CD4-positive, alpha-beta T cell treated with Interleukin-6 at 100 ng/mL for 8 hours (primary cell): ENCODE measurements around the gene PTGER1.

Experiments used
- DNase-seq: peaks from one replicate; pipeline ENCODE4 v3.0.0-alpha.2; 2020; ENCODE audit warnings: mixed read lengths, low spot score

Gene PTGER1

DNA sequence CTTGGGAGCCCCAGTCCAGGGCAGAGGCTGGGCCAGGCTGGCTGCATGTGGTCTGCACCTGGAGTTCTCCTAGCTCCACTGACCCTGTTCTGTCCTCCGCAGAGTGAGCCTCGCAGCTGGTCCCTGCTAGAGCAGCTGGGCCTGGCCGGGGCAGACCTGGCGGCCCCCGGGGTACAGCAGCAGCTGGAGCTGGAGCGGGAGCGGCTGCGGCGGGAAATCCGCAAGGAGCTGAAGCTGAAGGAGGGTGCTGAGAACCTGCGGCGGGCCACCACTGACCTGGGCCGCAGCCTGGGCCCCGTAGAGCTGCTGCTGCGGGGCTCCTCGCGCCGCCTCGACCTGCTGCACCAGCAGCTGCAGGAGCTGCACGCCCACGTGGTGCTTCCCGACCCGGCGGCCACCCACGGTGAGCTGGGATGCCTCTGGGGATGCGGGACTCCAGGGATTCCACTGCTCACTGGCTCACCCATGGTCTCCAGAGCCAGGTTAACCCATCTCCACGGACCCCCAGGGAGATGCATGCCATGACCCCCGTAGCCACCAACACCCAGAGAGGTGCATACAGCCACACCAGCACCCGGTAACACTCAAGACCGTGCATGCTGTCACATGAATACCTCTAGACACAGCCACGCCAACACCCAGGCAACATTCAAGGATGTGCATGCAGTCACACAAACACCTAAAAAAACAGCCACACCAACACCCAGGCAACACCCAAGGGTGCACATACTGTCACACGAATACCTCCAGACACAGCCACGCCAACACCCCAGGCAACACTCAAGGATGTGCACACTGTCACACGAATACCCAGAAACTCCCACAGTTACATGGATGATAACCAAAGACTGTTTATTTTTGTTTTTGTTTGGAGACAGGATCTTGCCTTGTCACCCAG, 33.9 kb downstream of the PTGER1 start:
- DNase-seq = no peak

DNA sequence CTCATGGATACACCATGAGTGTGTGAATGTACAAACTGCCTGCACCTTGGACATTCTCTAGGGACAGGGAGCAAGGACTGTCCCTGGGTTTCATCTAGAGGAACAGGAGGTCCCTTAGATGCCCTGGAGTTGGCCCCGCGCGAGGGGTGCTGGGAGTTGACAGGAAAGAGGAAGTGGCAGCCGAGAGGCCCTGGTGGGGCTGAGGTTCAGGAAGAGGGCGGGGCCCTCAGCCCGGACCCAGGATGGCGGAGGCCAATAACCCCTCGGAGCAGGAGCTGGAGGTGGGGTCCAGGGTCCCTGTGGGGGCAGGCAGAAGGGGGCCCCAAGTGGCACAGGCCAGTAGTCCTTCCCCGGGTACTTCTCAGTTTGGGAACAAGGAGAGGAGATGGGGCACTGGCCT, 35.1 kb downstream of the PTGER1 start:
- DNase-seq = peak; percentile 82

DNA sequence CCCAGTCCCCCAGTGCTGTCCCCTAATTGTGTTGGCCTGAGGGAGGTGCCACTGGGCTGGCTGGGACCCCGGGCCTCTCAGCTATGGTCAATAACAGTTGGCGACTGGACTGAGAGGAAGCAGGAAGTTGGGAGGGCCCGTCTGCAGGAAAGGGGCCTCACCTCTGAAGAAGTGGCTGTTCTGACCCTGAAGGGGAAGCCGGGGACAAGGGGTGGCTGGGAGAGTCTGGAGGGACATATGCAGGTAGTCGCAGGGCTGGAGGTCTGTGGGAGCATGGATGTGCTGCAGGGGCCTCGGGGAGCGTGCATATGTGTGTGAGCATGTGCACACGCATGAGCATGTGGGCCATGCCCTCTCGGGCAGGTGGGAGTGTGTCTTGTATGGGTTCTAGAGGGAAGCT, 36.1 kb downstream of the PTGER1 start:
- DNase-seq = no peak

- DNase-seq = no peak
Observed at GRCh38 chr19:14437578-14438140, 37.5 kb downstream of the PTGER1 start.

DNA sequence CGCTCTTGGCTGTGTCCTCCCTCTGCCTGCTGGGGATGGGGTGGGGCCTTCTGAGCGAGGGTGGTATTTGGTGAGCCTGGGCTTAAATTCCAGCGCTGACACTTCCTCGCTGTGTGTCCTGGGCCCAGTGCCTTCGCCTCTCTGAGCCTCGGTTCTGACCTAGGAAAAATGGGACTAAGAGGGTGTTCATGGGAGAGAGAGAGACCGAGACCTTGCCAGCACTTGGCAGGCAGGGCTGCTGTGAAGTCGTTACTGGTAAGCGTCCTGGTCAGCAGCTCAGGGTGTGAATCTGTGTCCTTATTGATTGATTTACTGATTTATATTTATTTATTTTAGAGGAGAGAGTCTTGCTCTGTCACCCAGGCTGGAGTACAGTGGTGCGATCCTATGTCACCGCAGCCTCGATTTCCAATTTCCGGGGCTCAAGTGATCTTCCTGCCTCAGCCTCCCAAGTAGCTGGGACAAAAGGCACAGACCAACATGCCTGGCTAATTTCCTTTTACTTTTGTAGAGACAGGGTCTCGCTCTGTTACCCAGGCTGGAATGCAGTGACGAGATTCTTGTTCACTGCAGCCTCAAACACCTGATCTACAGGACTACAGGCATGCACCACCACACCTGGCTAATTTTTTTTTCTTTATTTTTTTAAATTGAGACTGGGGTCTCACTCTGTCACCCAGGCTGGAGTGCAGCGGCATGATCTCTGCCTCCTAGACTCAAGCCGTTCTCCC, 39.7 kb downstream of the PTGER1 start:
- no peak for DNase-seq

DNA sequence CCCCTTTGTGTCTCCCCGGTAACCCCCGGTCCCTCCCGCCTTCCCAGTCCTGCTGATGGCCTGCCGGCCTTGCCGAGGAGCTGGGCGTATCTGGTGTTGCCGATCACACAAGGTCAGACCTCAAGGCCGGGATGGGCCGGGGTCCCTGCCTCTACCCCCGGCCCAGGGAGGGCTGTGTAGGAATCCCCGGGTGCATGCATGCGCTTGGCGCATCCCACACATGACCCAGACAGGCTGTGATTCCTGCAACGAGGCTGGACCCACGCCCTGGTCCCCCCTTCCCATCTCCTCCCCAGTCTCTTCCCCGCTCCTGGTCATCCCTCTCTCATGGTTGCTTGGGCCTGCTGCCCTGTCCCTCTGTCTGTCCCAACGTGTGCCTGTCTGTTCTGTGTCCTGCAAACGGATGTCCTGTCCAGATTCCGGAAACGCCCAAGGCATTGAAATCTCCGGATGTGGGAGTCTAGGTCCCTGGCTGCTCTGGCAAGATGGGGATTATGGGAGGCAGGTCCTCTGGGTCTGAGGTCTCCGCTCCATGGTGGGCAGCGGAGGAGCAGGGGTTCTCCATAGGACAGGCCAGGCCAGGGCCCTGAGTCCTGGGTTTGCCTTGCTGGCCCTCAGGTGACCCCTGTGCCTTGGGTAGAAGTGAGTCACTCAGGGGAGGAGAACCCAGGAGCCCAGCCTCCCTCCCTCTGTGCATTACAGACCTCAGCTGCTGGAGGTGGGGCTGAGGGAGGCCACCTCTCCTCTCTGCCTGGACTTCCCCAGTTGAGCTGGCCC, 40.4 kb downstream of the PTGER1 start:
- peak; percentile 16 for DNase-seq

DNA sequence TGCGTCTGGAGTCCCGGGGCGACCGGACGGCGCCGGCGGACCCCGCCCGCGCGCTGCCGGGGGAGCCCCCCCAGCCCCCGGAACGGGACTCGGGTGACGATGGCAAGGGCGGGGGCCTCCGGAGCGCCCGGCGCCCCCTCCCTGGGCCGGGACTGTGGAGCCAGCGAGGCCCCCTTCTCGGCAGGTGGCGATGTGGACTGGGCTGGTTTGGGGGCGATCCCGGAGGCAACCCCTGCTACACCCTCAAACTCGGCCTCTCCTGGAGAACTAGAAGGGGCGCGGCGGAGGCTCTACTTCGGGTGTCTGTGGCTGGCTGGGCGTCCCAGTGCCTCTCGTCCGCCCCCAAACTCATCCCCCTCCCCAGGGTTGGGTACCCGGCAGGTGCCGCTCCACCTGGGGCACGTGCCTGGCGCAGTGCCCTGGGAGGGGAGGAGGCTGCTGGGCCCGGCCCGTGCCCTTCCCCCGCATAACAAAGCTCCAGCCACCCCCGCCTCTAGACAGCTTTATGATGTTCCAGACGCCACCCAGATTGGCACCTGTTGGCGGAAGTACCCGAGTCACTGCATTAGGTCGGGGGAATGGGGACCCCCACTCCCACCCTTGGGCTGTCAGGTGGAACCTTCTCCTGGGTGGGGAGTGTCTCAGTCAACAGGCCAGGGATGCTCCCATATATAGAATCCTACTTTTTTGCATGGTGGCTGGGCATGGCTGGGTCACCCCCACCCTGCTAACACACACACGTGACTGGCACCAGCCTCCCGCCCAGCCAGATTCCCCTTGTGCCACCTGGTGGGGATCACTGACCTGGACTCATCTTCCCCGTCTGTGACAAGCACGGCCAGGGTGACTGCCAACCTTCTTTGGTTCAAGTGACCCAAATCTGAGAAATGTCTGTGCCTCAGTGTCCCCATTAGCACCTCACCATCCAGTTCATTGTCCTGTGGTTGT, 41.3 kb downstream of the PTGER1 start:
- DNase-seq = peak; percentile 49

GRCh38 chr19:14432791-14433553, 42.2 kb downstream of the PTGER1 start, which contains the start of gene PKN1:
TSS of gene PKN1 (plus strand) at chr19:14433306. CDS start at chr19:14433522, 216 bp downstream.
- peak; percentile 23 for DNase-seq

DNA sequence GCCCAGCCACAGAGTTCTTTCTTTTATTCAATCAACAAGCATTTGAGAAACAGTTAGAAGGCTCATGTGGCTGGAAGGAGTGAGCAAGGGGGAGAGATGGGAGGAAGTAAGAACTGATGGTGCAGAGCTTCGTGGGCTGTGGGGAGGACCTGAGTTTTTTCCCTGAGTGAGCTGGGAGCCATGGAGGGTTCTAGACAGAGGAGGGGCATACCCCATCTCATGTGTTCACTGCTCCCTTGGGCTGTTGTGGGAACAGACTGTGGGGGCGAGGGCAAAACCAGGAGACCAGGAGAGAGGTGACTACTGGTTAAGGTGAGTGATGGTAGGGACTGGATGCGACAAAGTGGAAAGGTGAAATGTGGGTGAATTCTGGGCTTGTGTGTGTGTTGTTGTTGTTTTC, 44.4 kb downstream of the PTGER1 start:
- DNase-seq = no peak

GRCh38 chr19:14428882-14429416, 46.2 kb downstream of the PTGER1 start:
- DNase-seq = no peak

DNA sequence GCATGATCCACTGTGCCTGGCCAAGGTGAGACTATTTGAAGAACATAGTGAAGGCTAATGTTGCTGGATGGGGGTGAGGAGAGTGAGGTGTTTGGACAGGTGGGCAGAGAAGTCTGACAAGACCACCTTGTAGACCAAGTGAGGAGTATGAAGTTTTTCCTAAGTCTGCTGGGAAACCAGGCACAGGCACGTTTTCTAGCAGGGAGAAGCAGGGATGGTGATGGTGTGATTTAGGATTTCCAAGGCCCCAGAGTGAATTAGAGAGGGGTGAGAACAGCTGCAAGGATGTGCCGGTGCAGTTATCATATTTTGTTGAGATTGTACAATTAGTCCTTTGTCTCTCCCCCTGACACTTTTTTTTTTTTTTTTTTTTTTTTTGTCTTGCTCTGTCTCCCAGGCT, 47.7 kb downstream of the PTGER1 start:
- no peak for DNase-seq

DNA sequence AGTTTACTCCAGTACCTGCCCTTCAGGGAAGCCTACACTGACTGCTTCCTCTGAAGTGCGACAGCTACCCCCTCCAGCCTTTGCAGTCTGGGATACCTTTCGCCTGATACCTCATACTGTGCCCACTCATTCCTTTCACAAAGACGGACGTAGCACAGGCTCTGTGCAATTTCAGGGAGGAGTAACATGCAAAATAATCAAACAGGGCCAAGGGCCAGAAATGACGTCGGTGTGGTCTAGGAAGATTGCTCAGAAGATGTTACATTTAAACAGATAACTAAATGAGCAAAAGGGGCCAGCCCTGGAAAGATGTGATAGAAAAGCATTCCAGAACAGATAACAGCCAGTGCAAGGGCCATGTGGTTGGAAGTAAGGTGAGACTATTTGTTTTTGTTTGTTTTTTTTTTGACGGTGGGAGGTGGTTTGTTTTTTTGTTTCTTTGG, 49.4 kb downstream of the PTGER1 start:
- no peak for DNase-seq
